Hippocampal formation (tissue), 2 donors: ENCODE results near the gene PPEF2.
A peak's percentile ranks its signal among the peaks of the same experiment; 100 is the strongest.
"Not testable (repeated sequence)": the region's sequence is repeated elsewhere in the genome, so short reads cannot be mapped to it uniquely, and the experiment has no call there.

ENCODE experiments used
- DNase-seq, 2 donors: peaks; one replicate each; lab custom pipeline; 2025; lab: John Stamatoyannopoulos, UW

The PPEF2 gene, protein sequence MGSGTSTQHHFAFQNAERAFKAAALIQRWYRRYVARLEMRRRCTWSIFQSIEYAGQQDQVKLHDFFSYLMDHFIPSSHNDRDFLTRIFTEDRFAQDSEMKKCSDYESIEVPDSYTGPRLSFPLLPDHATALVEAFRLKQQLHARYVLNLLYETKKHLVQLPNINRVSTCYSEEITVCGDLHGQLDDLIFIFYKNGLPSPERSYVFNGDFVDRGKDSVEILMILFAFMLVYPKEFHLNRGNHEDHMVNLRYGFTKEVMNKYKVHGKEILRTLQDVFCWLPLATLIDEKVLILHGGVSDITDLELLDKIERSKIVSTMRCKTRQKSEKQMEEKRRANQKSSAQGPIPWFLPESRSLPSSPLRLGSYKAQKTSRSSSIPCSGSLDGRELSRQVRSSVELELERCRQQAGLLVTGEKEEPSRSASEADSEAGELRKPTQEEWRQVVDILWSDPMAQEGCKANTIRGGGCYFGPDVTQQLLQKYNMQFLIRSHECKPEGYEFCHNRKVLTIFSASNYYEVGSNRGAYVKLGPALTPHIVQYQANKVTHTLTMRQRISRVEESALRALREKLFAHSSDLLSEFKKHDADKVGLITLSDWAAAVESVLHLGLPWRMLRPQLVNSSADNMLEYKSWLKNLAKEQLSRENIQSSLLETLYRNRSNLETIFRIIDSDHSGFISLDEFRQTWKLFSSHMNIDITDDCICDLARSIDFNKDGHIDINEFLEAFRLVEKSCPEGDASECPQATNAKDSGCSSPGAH

DNA sequence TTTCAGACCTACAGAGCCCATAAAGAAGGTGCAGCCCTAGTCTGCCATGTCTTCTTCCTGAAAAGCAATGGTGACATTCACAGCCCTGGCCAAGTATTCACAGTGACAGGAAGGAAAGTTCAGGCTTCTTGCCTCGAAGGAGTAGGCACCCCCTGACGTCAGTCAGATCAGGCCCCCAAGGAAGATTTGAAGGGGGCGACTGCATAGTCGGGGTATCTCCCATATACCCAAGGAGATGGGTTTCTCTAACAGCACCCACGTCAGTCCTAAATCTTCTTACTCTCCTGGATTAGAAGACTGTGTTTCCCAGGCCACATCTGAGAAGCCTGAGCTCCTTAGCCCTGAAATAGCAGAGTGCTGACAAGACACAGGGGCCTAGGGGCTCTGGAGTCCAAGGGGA, at the start of gene PPEF2:
Gene PPEF2, minus strand, starts transcription at position 101 of the 400 bp plus-strand sequence. CDS start 6,127 bp downstream, outside the sequence.
- DNase-seq, result no peak

DNA sequence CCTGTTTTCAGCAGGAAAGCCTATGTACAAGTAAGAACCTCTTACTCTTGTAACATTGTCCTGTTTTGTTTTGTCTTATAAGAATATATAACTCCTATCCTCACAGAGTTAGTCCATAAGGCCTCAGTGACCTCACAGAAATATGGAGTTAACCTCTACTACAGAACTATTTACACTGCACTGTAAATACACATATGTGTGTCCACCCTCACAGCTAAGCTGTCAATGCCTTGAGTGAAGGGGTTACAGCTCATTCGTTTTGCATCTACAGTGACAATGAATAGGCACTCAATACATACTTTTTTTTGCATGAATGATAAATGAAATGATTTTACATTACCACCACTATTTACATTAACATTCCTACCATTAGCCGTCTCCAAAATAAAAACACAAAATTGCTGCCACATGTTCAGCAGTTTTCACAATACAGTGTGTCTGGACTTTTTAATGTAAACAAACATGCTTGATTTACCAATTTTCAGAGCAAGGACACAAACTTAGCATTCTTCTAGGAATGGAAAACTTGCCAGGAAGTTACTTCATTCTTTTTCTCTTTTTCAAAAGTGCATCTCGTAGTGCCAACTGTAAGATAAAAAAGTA, 48.1 kb upstream of the PPEF2 start:
- no peak for DNase-seq

DNA sequence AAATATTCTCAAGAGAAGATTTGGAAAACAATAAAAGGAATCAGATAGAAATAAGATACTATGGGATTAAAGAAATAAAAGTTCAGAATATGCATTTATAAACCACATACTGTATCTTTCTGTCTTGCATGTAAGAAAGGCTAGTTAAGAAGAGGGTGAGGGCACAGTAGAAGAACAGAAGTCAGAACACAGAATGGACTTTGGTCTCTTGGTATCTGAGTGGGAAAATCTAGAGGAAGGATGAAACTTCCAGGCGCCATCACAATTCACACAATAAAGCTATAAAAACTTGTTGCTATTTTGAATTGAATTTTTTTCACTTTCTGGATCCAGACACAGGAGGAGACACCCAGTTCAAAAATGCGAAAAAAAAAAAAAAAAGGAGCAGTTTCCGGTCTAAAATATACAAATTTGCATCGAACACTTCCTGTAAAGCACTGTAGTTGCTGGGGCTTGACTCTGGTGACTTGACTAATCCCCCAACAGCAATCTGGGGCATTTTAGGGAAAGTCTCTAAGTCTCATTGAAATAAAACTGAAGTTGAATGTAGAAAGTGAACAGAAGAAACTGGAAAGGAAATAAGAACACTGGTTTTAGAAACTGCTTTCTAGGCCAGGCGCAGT, 46.7 kb upstream of the PPEF2 start:
- no peak for DNase-seq

DNA sequence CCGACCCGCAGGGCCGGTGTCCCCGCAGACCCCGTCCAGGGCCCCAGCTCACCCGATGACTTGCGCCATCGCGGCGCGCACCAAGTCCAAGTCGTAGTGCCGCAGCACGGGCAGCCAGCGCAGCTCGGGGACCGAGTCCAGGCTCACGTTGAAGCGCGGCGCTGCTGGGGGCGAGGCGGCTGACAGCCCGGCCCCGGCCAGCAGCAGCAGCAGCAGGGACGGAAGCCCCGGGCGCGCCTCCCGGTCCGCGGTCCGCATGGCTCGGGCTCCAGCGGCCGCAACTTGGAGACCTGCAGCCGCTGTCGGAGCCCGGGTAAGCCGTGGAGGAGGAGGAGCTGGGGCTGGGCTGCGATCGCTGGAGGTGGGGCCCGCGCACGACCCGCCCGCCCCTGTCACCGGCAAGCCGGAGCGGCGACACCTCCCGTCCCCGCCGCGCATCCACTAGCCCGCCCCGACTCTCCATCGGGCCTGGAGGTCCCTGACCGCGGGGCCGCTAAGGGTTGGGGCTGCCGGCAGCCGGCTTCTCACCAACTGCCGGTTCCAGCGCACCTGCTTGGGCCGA, 38.5 kb upstream of the PPEF2 start, which contains the start of gene NAAA:
Gene NAAA, minus strand, starts transcription at position 322 of the 562 bp plus-strand sequence. Its CDS starts 64 bp downstream, at position 258.
- peak in 1 of 2 donors; percentile 53 for DNase-seq

DNA sequence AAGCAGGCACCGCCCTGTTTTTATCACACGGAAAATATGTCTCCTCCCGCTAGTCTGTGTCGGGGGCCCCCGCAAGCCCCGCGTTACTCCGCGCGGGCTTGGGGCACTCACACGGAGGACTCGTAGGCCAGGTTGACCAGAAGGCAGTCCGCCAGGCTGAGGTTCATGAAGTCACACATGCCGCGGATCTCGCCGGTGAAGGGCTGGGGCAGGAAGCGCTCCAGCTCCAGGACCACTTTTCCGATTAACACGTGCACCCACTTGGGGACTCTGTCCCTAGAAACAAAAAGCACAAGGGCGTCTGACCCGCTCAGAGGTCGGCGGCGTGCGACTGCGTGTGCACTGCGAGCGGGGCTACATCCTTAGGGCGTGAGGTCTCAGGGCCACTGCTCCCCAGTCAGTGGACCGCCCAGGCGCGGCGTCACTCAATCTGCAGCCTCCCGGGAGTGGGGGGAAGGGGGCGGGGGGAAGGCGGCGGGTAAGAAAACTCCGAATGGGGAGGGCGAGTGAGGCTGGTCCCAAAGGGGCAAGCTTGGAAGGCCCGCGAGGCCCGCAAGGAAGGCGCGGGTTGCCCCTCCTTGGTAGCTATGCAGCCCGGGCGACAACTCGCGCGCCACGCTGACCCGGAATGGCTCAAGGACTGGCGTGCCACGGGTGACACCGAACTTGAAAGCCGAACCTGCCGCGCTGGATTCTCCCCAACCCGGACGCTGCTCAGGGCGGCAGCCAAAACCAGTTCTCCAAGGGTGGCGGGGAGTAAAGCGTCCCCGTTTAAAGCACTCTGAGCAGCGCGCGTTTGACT, 37.8 kb upstream of the PPEF2 start:
- DNase-seq, result peak in 1 of 2 donors; percentile 52

DNA sequence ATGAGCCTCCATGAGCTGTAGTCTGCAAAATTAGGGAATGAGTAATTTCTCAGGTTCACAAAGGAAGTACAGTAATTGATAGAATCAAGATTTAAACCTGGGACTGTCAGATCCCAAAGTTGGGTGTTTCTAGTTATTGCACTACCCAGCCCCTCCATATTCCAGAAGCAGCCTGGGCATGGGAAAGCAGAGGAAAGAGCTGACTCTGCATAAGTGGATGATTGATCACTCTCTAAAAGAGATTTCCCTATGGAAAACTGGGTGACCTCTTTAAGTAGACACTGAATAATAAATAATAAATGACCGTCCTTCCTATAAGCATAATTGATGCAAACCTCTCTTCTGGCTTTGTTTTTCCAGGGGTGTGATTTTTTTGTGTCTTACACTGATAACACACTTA, 33.4 kb upstream of the PPEF2 start:
- DNase-seq, result no peak

DNA sequence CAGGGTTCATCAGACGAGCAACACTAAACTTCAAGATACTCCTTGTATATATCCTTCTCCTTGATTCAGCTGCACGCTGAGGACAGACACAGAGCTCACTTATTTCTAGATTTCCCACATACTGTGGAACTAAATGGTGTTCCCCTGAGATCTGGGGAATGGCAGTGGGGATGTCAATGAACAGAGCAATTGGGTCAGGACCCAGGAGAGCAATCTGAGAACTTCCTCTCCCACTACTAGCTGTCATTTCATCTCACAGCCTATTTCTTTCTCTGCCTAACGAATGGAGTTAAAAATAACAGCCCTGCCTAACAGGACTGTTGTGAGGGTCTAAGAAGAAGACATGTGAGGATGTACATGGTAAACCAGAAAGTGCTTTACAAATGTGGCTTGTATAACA, 27.9 kb upstream of the PPEF2 start:
- no peak for DNase-seq

DNA sequence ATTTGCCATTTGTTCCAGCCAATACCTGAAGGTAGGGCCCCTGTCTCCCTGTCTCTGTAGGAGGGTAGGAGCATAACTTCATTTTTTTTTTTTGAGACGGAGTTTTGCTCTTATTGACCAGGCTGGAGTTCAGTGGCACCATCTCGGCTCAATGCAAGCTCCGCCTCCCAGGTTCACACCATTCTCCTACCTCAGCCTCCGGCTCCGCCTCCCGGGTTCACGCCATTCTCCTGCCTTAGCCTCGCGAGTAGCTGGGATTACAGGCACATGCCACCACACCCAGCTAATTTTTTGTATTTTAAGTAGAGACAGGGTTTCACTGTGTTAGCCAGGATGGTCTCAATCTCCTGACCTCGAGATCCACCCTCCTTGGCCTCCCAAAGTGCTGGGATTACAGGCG, 22.7 kb upstream of the PPEF2 start:
- DNase-seq, result not testable (repeated sequence)

DNA sequence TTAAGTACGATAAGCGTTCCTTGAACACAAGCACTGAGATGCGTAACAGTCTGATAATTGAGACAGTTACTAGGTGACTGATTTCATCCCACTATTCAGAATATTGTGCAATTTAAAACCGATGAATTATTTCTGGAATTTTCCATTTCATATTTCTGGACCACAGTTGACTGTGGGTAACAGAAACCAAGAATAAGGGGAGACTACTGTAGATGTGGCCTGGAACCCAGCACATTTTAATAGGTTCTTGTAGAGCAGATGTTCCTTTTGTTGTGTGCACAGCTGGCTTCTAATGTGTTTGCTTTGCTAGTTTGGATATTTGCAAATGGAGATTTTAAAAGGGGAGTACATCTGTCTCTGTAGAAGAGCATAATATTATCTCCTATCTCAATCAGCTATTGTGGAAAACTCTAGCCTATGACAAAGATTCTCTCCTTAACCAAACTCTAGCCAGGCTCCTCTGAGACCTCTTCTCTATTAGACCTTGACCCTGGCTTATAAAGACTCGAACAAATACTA, 22.1 kb upstream of the PPEF2 start:
- no peak for DNase-seq

DNA sequence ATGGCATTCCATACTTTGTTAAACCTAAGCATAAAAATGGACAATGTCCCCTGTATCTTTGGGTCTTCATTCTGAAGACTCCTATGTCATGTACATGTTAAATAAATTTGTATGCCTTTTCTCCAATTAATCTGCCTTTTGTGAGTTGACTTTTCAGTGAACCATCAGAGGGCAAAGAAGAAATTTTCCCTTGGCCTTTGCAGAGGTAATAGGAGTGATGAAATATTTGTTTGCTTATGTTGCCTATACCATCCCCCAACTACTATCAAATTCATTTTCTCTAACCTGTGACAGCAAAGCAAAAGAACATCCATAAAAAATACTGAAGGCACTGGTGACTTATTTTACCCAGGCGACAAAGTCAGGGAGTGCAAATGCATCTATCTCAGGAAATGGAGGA, 20.3 kb upstream of the PPEF2 start:
- DNase-seq, result no peak

DNA sequence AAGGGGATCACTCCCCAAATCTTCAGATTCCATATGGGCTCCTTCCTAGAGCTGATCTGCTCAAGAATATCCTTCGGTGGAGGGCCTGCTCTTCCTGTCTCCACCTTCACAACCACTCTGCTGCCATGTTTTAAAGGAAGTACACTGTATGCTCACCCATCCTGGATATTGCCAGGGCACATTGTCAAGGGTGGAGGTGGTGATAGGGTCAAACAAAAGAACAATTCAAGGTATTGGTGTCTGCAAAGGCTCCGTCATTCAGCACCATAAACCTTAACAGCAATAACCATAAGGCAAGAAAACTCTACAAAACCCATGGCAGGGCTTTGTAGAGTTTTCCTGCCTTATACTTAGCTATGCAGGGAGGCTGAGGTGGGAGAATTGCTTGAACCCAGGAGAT, 19.7 kb upstream of the PPEF2 start:
- DNase-seq, result no peak

DNA sequence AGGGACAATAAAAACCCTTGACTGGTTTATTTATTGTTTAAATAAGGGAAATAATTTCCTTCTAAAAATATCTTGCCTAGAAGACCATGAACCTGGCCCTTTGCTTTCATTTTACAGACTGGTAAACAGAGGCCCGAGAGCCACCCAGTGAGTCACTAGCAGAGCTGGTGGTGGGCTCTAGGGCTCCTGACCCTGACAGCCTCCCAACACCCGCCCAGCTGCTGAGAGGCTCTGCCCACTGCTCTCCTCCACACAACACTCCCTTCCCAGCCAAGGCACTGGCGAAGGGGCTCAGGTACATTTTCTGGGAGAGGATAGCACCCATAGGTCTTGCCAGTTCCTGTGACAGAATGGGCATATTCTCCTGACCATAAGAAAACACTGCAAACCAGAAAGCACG, 18.1 kb upstream of the PPEF2 start:
- no peak for DNase-seq

DNA sequence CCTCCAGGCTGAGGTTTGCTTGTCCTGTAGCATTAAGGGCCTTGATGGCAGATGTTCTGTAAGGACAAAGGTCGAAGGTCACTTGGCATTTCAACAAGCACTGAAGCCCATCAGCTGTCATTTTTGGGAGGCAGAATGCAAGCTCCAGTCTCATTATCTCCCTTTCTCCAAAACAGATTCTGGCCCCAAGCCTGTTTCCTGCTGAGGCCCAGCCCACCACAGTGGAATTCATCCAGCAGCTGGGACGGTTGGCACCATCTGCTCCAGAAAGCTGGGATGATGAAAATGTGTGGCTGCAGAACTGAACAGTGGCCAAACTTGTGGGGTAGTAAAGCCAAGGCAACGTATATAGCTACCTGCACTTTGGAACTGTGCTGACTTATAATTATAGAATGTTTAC, 17.7 kb upstream of the PPEF2 start:
- DNase-seq, result peak in 1 of 2 donors; percentile 11

DNA sequence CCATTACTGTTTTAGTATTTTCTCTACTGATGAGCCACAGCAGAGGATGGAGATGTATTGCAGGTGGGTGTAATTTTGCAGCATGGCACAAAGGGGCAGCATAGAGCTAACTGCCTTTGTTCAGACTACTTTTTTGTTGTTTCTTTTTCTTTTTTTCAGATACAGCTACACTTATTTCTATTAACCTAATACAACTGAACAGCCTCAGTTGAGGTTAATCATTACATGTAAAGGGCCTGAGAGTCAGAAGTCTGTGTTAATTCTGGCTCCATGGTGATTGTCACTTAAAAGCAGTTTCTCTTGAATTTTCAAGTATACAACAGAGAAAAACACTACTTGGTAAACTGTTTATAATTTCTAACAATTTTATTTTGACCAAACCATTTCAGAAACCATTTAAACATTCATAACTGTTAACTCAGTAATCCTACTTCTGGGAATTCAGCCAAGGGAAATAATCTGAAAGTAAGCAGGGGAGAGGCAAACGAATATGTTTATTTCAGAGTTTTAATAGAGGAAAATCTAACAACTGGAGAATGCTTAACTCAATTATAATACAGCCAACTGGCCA, 13.9 kb upstream of the PPEF2 start:
- DNase-seq, result peak in 1 of 2 donors; percentile 45

DNA sequence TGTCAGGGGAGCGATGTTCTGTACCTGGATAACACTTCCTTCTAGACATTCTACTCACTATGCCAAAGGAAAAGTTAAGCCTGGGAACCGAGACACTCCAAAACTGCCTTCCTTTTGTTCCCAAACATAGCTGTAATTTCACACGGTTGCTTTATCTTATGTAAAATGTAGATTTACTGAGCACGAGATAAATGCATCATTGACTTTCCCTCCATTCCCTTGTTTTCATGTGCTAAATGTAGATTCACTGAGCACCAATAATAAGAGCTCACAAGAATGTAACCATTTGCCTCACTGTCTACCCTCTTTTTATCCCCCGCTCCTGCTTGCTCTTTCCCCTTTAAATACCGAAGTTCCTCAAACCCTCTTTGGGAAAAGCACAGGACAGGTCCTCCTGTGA, 10.7 kb upstream of the PPEF2 start:
- no peak for DNase-seq

DNA sequence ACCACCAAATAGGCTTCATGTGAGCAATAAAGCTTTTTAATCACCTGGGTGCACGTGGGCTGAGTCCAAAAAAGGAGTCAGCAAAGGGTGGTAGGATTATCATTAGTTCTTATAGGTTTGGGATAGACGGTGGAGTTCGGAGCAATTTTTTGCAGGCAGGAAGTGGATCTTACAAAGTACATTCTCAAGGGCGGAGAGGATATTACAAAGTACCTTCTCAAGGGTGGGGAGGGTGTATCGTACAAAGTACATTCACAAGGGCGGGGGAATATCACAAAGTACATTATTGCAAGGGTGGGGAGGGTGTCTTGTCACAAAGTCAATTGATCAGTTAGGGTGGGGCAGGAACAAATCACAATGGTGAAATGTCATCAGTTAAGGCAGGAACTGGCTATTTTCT, 8.6 kb upstream of the PPEF2 start:
- DNase-seq, result not testable (repeated sequence)

DNA sequence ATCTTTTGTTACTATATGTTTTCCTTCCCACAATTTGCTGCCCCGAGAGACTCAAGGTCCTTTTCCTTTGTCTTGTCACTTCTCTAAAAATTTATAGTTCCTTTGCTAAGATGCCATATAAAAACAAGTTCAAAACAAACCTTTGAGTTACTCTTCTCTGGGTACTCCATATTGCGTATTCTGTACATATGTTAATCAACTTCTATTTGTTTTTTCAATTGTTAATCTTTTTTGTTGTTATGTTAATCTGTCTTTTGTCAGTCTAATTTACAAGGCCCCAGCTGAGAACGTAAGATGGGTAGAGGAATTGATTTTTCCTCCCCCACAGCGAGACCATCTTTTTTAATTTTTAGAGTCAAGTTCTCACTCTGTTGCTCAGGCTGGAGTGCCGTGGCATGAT, 7.2 kb upstream of the PPEF2 start:
- DNase-seq, result no peak

DNA sequence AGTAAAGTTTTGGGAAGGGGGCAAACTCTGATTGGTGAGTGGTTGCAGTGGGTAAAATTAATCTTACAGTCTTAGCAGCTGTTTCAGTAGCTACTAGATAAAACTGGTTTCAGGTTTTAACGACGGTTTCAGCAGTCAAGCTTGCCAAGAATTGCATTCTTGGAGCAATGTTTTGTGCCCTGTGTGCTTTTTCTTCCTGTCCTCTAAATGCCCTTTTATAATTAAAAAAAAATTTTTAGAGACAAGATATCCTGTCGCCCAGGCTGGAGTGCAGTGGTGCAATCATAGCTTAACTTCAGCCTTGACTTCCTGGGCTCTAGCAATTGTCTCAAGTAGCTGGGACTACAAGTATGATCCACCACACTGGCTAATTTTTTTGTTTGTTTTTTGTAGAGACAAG, 6.3 kb upstream of the PPEF2 start:
- DNase-seq, result no peak

DNA sequence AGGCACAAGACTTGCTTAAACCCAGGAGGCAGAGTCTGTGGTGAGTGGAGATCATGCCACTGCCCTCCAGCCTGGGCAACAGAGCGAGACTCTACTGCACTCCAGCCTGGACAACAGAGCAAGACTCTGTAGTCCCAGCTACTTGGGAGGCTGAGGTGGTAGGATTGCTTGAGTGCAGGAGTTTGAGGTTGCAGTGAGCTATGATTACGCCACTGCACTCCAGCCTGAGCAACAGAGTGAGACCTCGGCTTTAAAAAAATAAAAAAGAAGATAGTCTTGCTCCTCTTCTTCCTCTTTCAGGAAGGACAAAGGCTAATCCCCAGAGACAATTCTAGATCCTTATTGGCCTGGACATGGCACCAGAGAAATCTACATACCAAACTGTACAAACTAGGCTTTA, 5.7 kb upstream of the PPEF2 start:
- DNase-seq, result no peak

DNA sequence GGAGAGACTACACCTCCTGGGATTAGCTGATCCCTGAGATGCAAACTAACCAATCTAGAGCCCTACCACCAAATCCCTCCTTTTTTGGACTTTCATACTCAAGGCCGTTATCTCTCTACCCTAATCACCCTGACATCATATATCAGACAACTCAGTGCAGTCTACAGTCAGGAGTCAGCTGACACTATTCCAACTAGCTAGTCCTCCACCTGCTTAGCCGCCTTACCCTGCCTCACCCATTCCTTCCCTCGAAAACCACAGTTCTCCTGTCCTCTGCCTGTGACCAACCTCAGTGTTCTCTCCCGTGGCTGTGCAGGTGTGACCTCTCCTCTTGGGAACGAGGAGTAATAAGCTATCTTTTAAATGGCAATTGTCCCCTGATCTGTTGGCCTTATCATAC, 1.8 kb upstream of the PPEF2 start:
- DNase-seq, result no peak

DNA sequence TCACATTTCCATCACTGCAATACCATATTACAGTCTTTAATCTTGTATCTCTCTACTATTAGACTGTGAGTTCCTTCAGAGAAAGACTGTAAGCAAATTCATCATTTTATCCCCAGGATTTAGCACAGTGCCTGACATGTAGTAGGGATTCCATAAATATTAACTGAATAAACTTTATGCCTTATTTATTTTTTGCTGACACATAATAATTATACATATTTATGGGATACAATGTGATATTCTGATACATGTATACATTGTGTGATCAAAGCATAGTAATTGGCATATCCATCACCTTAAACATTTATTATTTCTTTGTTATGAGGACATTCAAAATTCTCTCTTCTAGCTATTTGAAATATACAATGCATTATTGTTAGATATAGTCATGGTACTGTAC, 3.7 kb downstream of the PPEF2 start:
- no peak for DNase-seq
